OCI-LY7 (cell line): ENCODE measurements around the gene SPRTN.

Source experiments
- CTCF ChIP-seq: fragments of 200-600 bp; sonication (generic); conservative IDR thresholded peaks from 2 replicates; pipeline ENCODE4 v1.5.1; 2014; ENCODE audit warnings: mild to moderate bottlenecking, antibody characterized with exemption, low read length, moderate library complexity, mixed read lengths
- EZH2phosphoT487 ChIP-seq: fragments of 200-600 bp; sonication (generic); IDR thresholded peaks from 2 replicates; pipeline ENCODE4 v1.6.1; 2018; ENCODE audit warnings: low read depth, borderline replicate concordance, mild to moderate bottlenecking, mixed run types, antibody characterized with exemption, low read length, moderate library complexity, mixed read lengths

GRCh38 chr1:231354330-231355020 lies 16.4 kb downstream of the SPRTN start:
- TF ChIP-seq CTCF = no peak
- no peak for TF ChIP-seq EZH2phosphoT487
